Iris pigment epithelial cell (primary cell): ENCODE results near the gene ALX3.

Experiments used
- DNase-seq: peaks from one replicate; pipeline ENCODE4 v3.0.0-alpha.2; 2011; ENCODE audit warnings: low read depth

Gene ALX3

DNA sequence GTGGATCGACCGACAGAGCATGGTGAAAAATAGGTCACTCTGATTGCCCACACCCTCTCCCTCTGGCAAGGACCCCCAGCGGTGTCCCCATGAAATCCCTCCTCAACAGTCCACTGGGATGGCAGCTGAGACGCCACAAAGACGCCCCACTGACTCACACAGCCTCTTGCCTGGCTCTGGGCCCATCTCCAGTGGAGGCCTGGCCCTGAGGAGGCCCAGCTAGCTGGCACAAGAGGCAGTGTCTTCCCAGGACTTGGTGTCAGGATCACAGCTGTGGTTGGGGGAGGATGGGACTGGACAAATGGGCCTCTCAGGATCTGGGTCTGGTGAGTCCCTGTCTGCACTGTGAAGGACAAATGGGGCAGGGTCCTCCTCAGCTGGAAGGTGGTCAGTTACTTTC, 4.6 kb downstream of the ALX3 start:
- DNase-seq, result no peak

DNA sequence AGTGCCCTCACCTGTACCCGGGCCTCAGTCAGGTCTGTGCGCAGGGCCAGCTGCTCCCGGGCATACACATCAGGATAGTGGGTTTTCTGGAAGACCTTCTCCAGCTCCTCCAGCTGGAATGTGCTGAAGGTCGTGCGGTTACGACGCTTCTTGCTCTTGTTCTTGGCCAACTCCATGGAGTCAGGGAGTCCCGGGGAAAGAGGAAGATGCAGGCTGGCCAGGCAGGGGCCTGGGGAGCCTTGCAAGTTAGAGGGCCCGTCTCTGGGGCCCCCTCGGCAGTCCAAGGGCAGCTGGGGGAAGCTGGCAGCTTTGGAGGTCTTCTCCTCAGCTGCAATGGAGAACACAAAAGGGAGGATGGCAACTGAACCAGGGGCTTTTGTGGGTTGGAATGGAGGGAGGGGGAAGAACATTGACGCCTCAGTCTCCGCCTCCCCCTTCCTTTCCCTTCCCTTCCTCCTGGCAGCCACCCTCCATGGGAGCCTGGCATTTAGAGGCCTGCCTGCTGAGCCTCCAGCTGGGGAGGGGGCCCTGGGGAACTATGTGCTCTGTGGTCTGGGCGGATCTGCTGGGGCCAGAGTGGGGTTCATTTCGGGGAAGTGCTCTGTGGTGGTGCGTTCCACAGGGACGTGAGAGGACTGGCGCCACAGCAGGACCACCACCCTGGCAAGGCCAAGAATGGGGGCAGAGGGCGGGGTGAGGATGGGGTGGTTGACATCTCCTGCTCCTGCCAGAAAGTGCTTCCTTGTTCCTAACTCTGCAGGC, 5.7 kb downstream of the ALX3 start:
- DNase-seq, result no peak

DNA sequence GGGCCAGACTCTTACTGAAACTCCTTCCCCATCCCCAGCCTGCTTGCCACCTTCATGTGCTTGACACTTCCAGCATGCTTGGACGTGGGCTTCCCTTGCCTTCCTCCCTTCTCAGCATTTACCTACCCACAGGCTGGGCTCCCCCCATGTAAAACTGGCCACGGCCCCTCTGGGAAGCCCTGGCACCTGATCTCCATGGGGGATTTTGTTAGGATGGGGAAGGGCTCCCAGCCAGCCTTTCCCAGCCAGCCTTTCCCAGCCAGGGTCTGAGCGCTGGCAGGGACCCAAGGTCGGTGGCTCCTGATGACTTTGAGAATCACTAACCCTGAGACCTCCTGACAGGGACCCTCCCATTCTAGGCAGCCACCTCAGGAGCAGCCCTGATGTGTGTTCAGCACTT, 6.7 kb downstream of the ALX3 start:
- DNase-seq, result no peak

DNA sequence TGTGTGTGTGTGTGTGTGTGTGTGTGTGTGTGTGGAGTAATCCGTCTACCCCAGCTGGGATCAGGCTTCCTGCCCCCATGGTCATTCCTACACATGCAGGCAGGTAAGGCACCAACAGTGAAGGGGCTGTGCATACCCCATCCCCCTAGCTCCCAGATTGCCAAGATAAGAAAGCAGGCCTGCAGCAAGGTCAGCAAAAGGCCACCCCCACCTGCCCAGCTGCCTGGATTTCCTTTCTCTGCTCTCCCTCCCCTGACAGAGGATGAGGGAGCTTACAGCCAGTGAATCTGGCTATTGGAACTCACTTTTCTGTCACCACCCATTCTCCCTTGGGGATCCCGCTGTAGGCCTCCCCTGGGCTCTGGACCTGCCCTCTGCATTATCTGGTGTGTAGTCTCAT, 7.9 kb downstream of the ALX3 start:
- no peak for DNase-seq

DNA sequence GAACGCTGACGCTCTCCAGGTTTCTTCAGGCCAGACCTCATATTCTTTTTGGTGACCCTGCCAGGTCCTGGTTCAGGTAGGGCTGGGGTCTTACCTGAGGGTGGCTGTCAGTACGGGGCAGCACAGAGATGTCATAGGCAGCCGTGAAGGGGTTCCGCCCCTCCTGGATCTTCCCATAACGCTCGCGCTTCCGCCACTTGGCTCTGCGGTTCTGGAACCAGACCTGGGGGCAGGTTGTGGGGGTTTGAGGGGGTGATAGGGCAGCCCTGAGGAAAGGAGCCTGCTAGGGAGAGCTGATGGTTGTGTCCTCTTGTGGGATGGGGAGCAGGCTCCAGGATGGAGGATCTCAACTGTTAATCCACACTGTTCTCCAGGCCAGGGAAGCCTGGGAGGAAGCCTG, 9.1 kb downstream of the ALX3 start:
- no peak for DNase-seq

DNA sequence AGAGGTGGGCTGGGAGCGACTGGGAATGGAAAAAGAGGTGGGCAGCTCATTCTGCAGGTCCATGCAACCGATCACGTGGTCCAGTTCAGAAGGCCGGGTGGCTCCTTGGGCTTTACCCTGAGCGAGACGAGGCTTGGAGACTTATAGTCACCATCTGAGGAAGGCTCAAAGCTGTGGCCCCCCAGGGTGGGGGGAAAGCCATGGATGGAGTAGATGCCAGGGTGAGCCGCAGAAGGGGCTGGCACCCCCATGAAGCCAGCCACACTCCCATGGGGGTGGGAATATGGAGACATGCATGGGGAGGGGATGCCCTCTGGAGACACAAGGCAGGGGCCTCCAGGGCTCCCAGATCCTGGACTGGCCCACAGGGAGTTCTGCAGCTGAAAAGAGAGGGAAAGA, 9.8 kb downstream of the ALX3 start:
- no peak for DNase-seq

DNA sequence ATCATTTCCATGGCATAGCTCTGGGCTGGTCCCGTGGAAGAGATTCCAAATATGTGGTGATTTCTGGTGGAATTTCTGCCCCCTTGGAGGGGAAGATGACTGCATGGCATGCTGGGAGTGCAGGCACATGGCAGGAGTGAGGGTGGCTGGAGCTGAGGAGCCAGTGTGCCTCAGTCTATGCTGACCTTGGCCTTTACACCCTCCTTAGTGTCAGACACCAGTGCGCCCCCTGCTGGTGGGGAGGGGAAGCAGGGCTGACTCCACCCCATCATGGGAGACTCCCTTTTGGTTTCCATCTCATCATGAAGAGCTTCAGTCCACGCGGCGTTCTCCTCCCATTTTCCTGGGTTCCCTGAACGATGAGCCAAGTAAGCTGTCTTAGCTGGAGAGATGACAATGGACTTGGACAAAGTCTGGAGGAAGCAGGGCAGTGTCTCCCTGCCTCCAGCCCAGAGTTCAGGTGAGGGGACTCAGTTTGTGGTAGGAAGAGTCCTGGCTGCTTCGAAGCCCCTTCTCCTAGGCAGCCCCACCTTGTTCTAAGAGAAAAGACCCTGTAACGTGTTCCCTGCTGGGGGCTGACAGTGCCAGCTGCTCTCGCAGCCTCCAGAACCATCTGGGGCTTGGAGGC, 10.3 kb downstream of the ALX3 start:
- DNase-seq, result no peak

DNA sequence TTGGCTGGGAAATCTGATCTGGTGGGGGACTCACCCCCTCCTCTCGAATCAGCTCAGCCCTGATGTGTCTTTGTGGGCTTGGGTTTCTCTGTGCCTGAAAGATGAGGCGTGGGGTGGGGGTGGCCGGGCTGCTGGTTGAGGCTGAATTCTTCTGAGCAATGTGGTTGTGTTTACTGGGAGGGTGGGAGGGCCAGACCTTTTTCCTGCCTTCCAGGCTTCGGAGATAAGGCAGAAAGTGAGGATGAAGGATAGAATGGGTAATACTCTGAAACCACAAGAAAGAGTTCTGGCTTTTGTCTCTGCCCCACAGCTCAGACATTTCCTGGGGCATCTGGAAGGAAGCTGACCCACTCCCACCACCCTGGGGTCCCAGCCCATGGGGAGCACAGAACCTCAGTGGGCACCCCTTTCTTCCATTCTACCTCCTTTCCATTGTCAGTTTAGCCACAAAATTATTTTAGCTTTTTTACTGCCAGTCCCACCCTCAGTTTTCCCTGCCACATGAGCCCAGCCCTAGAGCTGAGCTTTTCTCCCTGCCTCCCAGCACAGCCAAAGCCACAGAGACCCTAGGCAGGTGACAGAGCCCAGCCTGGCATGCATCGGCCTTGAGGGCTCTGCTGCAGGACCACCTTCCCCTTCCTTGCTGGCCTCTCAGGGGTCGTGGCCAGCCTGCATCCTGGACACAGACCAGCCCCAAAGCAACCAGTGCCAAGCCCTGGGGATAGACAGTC, 11.2 kb downstream of the ALX3 start:
- DNase-seq, result no peak

DNA sequence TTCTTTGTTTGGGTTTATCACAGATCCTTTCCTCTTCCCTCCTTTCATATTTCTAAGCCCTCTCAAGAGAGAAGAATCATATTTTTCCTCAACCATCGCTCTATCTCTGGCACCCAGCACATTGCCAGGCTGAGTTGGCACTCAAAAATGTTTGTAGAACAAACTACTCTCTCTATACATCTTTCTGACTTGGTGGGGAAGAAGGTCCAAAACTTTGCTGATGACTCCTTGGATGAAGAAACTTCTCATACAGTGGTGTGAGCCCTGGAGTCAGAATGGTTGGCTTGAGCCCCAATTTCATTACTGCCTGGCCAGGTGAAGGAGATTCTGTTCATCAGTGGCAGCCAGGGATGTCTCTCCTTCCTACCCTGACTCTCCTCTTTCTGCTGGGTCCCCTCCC, 11.9 kb downstream of the ALX3 start:
- no peak for DNase-seq

DNA sequence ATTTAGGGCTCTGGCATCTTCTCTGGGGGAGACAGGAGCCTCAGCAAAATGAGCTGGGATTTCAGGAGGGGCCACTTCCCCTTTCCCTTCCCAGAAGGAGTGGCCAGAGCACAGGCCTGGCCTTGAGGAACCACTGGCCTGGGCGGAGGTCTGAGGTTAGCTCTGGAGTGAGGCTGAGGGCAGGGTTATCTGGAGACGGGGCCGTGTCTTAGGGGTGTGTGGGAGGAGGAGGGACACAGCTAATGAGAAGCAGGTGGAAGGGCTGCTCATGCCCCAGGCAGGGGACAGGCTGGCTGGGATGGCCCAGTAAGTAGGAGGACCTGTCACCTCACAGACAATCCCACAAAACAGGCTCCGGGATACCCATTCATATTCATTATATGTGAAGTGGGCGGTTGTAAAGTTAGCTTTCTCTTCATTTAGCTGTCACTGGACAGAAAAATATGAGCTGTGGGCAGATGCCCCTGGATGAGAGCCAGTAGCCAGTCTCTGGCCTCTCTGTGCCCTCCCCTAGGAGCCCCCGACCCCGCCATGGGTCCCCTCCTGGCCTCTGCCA, 12.4 kb downstream of the ALX3 start:
- DNase-seq, result no peak

DNA sequence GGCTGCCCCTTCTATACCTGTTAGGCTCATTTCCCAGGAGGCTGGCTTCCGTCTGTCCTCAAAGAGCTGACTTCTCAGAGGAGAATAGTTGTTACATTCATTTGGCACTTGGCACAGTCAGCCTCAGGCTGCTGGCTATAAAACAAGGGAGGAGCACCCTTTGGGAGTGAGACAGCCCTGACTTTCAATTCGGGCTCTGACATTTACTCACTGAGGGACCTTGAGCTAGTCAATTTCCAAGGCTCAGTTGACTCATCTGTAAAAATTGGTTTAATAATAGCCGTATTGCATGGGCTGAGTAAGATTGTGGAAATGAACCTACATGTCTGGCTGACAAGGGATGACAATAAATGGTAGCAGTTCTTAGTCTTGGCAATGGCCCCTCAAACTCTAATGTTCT, 13.7 kb downstream of the ALX3 start:
- DNase-seq, result peak; percentile 73

DNA sequence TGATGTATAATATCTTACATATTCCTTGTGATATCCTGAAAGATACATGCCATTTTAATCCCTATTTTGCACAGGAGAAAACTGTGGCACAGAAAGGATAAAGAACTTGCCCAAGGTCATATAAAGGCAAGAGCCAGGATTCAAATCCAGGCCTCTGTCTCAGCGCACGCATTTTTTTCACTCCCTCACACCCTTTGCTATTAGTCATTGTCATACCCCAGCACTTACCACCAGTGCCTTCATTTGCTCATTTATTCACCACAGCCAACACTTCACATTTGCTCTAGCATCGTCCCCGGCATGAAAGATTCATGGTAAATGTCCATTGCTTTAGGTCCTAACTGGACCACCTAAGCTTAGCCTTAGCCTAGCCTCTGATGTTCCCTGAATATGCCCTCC, 14.2 kb downstream of the ALX3 start:
- DNase-seq, result peak; percentile 42

DNA sequence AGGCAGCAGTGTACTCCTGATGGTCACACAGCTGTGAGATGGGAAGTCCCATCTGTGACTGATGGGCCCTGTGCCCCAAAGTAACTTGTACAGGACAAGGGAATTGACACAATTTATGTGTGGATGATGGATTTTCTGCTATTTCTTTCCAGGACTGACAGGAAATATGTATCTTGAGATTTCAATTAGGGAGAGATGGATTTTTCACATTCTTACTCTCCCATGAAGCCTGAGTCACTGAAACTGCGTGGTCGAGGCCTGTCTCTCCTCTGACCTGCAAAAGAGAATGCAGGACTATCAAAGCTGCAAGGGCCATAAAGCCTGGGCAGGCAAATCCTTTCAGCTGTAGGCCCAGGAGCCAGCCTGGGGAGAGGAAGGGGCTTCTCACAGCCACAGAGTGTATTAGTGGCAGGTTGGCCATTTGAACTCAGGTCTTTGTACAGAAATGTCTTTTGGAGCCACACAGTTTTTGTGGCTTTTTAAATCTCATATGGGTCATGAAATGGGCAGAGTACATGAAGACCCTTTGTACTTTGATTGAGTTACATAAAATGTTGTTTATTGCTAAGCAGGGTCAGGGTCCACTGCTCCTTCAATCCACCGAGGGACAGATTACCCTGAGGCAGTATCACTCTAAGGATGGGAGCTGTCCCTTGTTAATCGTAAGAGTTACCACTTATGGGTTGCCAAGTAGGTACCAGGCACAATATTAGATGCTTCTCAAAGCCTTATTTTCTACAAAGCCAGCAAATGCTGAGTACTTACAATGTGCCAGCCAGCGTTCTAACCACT, 14.8 kb downstream of the ALX3 start:
- DNase-seq, result peak; percentile 85

DNA sequence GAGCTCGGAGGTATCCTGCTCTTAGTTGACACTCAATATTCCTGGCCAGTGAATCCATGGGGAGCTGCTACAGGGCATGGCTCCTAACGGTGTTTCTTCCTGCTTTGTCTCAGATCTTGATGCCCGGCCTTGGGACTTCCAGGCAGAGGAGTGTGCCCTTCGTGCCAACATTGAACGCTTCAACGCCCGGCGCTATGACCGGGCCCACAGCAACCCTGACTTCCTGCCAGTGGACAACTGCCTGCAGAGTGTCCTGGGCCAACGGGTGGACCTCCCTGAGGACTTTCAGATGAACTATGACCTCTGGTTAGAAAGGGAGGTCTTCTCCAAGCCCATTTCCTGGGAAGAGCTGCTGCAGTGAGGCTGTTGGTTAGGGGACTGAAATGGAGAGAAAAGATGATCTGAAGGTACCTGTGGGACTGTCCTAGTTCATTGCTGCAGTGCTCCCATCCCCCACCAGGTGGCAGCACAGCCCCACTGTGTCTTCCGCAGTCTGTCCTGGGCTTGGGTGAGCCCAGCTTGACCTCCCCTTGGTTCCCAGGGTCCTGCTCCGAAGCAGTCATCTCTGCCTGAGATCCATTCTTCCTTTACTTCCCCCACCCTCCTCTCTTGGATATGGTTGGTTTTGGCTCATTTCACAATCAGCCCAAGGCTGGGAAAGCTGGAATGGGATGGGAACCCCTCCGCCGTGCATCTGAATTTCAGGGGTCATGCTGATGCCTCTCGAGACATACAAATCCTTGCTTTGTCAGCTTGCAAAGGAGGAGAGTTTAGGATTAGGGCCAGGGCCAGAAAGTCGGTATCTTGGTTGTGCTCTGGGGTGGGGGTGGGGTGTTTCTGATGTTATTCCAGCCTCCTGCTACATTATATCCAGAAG, 16.7 kb downstream of the ALX3 start:
- peak; percentile 39 for DNase-seq

DNA sequence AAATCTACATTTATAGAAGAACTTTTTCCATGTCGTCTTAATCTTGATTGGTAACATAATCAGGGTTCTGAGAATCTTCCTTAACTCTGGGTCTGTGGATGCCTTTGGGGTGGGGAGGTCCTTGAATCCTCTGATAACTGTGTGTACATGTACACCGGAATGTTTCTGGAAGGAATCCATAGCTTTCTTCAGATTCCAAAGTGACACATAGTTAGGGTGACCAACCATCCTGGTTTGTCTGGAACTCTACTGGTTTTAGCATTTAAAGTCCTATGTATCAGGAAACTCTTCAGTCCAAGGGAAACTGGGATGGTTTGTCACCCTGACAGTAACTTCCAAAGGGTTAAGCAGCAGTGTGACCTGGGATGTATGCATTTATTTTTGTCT, 19.2 kb downstream of the ALX3 start:
- no peak for DNase-seq

DNA sequence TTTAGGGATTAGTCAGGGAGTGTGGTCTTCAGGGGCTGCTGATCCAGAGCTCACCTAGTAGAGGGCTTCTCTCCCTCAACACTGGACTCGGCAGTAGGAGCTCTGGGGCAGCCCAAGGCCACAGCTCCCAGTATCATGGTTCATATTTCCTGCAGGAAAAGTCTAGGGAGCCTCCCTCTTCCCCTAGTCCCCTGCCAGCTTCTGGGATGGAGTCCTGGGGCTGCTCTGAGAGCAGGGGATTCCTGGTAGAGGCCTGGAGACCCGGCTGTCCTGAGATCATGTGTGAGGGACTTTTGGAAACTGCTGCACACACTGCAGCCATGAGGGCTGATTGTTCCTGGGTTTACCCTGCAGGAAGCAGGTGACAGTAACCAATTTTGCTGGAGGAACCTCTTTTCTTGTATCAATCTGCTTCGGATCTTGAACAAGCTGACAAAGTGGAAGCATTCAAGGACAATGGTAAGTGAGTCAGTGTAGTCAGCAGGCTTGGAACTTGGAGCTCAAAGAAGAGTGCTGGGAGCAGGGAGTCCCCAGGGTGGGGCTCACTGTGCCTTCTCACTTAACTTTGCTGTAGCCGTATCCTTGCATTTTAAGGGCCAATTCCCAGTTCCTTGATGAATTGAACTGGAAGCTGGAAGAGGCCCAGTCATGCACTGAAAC, 19.7 kb downstream of the ALX3 start:
- DNase-seq, result peak; percentile 55

DNA sequence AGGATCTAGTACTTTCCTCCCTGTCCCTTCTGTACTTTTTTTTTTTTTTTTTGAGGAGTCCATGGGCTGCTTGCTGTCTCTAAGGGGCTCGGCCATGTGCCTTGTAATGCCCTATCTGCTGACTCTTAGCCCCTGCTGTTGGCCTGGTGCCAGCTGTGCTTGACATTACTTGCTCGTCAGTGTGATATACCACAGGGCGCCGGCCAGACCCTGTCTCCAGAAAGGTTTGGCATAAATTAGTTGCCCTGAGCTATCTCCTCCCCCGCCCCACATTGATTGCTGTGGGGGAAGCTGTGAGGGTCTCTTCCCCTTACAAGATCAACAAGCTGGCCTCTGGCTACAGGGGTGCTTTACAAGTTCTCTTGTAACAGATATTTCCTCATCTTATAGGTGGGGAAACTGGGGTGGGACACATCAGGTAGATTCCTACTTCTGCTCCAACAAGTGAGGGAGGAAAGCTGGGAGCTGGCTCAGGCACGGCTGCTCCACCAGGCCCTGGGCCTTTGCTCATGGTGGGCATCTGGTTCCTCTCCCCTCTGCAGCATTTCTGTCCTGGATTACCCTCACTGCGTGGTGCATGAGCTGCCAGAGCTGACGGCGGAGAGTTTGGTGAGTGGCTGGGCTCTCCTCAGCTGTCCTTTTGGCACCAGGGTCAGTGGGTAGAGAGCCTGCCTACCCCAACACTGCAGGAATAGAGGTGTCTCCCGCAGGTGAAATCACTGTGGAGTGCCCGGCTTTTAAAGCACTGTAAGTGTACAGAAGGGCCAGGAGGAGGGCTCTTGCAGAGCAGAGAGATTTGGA, 20.5 kb downstream of the ALX3 start:
- no peak for DNase-seq

DNA sequence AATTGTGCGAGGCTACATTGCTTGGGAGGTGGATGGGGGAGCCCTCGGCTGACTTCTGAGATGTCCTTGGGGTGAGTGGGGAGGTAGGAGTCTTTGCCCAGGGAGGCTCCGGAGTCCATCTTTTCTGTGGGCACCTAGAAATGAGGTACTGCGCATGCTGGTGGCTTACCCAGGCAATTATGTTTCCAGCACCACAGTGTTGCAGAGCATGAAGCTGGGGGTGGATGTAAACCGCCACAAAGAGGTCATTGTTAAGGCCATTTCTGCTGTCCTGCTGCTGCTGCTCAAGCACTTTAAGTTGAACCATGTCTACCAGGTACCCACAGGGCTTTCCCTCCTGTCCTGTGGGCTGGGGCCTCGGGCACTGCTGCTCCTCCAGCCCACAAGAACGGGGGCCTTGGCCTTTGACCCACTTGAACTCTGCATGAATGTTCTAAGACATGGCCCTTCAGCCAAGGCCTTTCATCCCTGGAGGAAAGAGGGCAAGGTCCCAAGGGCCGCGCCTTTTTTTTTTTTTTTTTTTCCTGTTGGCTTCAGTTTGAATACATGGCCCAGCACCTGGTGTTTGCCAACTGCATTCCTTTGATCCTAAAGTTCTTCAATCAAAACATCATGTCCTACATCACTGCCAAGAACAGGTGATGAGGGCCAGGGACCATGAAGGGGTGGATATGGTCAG, 21.4 kb downstream of the ALX3 start:
- no peak for DNase-seq

DNA sequence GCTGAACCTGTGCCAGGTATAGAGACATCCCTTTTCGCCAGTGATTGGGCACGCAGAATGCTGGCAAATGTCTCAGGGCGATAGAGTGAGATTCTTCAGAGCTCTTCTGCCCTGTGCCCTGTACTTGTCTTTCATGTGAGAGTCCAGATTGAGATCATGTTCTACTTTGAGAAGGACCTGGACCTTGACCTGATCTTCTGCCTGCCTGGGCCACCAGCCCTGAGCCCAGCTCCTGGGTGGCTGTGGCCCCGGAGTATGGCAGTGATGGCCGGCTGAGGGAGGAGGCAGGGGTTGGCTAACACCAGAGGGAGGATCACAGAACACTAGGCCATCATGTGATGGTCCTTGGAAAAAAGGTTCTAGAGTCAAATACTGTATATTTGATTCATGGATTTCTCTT, 22.2 kb downstream of the ALX3 start:
- no peak for DNase-seq
